HG03565 (cell line): ENCODE results near the gene CAMK1G.

Source experiments
- ATAC-seq: cut with Tn5 transposase; IDR thresholded peaks from one replicate; pipeline ENCODE4 v1.9.1; 2021; ENCODE audit warnings: mild to moderate bottlenecking, moderate library complexity; ENCODE audit not compliant: unreplicated experiment

CAMK1G gene

DNA sequence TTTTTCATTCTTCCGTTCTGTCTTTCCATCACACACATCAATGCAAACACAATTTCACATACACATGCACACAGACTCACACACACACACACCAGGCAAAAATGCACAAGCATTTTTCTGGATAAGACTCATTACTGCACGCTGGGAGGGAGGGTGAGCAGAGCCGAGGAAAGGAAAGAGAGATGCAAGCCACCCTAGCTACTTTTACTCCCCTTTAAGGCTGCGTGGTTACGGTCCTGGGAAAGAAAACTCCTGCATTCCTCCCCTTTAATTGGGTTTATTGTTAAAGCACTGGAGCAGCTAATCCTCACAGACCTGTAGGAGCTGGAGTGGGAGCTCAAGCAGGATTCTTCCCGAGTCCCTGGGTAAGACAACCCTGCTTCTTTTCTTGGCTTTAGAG, at the start of gene CAMK1G:
Gene CAMK1G, plus strand, starts transcription at position 307 of the 400 bp plus-strand sequence. CDS start 11,270 bp downstream, outside the sequence.
- ATAC-seq = no peak

DNA sequence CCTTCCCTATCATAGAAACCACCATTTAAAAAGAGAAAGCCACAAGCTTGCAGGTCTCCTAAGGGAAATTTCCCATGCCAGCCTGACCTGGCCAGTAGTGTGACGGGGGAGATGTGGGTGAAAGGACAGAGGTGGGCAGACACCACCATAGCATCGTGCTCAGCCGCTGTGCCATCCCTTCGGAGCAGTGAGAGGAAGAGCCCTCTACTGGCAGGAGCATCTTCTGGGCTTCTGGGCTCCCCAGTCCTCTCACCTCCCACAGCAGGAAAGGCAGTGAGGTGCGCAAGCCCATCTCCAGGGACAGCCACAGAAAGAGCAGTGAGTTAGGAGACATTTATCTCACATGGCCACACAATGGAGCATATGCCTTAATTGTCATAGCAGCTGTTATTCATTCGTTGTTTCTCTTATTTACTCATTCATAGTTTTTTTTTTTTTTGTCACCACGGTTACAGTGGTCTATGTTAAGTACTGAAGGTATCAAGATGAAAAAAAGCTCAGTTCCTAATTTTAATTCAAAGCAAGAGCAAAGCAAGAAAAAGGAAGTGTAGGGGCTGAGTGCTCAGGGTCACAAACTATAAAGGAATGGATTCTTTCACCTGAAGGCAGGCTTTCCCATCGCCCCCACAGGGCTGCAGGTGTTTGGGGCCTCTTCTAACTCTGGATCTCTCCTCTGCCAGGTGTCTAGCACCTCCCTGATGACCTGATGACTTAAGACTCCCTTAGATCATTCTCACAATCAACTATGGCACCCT, 48.8 kb upstream of the CAMK1G start:
- no peak for ATAC-seq

- no peak for ATAC-seq
Measured at GRCh38 chr1:209536843-209537242, 46.7 kb upstream of the CAMK1G start.

GRCh38 chr1:209537336-209538114, 46.0 kb upstream of the CAMK1G start:
- no peak for ATAC-seq

- ATAC-seq = no peak
Measured at GRCh38 chr1:209539576-209539975, 43.9 kb upstream of the CAMK1G start.

DNA sequence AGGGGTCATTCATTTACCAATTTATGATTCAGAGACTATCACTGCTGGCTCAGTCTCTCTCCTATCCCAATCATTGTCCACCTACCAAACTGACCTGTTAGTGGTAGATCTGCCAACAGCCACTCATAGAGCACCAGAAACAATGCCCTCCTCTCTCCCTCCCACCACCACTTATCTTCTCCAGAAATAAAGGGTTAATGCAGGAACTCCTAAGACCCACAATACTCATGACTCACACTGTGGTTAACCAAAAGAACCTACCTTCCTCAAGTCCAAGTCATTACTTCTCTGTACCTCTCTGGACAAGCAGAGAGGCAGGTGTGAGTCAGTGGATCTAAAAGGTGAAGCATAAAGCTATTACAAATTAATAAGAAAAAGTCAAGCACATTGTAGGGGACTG, 40.9 kb upstream of the CAMK1G start:
- ATAC-seq = no peak

GRCh38 chr1:209544098-209544497, 39.4 kb upstream of the CAMK1G start:
- no peak for ATAC-seq

DNA sequence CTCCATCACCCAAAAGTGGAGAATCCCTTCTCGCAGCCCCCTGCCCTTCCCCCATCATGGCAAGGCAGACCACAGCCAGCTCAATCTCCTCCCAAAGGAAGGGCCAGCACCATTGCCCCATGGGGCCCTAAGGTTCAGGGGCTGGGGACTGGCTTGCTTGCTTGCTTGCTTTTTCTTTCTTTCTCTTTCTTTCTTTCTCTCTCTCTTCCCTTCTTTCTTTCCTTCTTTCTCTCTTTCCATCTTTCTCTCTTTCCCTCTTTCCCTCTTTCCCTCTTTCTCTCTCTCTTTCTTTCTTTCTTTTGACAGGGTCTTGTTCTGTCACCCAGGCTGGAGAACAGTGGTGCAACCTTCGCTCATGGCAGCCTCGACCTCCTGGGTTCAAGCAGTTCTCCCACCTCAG, 38.1 kb upstream of the CAMK1G start:
- no peak for ATAC-seq

DNA sequence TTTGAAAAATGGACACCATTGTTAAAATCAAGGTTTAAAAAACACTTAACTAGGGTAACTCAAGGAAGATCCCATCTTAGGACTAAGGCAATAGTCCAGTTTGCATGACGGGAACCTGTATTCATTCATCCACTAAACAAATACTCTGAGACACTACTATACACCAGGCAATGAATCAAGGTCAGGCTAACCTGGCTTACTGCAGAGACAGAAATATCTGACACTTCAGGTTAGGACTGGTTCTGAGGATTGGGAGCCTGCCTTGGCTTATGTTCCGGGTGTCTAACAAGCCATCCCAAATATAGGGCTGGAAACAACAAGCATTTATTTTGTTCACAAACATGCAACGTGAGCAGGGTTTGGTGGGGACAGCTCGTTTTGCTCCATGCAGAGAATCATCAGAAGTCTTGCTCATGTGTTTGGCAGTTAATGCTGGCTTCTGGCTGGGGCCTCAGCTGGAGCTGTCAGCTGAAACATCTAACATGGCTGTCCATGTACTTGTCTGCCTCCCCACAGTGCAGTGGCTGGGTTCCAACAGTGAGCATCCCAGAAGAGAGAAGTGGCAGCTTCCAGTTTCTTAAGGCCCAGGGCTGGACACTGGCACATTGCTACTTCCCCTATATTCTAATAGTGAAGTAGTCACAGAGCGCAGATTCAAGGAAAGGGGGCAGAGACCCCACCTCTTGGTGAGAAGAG, 37.0 kb upstream of the CAMK1G start:
- ATAC-seq = no peak

DNA sequence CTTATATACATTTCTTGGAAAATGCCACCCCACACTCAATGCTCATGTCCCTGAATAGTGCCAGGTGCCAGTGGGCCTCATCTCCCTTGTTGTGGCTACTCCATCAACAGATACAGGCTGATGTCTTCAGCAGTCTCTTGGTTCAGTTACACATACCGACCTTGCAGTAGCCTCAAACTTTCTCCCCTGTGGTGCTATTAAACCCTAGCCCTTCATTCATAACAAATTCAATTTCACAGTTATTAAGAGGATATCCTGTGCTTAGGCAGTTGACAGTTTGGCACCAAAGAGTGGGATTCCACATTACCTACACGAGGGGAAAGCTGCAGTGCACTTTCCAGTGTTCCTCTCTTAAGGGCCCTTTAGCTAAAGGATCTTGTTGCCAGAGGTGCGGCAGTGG, 35.9 kb upstream of the CAMK1G start:
- no peak for ATAC-seq

GRCh38 chr1:209549443-209550205, 33.9 kb upstream of the CAMK1G start:
- ATAC-seq = no peak

DNA sequence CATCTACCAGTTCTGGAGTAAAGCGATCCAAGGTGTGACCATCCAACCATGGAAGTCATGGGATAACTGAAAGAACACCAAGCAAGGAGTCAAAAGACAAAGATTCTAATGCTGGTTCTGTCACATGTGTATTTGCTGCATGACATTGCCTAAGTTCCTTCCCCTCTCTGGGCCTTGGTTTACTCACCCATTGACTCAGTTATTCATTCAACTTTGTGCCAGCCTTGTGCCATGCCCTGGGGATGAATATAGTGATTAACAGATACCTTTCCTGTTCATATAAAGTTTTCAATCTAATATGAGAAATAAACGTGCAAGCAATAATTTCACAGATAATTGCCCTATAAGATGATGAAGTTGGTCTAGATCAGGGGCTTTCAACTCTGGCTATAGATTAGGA, 33.0 kb upstream of the CAMK1G start:
- no peak for ATAC-seq

DNA sequence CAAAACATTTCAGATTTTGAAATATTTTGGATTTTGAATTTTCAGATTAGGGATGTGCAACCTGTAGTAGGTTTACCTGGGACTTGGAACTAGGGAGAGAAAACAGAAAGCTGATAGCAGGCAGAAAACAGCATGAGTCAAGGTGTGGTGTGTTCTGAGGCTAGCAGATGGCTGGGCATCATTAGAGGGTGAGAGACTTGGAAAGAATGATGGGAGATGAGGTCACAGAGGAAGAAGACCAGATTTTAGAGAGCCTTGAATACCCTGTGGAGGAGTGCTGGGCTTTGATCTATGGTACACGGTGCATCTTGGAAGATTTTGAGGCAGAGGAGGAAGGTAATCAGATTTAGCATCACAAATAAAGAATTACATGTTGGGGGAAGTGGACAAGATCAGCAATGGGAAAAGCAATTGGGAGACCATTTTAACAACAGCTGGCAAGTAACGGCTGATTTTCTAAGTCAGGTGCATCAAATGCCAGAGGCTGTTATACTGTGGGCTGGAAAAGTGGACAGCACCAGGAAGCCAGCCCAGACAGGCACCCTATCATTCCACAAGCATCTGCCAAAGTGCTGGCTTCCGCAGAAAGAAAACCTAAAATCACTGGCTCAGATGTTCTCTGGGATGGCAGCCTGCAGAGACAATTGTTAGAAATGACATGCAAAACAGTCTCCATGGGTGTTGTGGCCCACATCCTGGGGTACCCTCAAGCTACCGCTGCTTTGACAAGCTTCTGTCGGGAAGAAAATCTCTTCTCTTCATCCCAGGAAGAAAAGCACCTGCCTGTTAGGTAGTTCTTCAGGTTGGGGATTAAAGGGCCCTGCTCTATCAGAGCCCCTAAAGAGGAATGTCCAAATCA, 30.9 kb upstream of the CAMK1G start:
- no peak for ATAC-seq

DNA sequence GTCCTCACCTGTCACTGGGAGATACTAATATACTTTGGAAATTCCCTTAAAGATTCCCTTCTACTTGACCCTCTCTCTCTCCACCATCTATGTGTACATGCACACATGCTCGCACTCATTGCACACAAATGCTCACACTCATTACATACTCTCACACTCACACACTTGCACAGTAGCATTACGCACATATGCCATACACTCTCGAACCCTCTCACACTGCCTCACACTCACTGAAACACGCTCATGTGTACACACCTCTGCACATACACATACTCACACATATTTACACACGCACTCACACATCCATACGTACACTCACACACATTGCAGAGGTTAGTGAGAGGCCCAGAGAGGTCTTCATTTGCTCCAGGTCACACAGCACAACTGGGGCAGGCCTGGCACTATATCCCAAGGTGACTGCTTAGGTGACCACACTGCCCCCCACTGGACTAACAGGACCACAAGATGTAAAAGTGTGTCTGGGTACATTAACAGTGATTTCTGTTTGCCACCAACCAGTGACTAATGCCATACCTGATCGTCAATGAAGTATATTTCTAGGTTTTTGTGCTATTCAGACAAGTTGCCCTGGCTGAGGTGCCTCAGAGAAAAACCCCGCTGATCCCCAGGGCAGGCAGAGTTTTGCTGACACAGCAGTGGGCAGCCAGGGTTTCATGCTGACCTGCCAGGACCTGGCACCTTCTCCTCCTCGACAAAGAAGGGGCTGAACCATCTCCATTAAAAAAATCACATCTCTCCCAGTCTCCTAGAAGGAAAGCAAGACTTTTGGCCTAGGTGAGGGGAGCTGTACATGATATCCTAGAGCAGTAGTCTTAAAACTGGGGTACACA, 28.5 kb upstream of the CAMK1G start:
- ATAC-seq = no peak

DNA sequence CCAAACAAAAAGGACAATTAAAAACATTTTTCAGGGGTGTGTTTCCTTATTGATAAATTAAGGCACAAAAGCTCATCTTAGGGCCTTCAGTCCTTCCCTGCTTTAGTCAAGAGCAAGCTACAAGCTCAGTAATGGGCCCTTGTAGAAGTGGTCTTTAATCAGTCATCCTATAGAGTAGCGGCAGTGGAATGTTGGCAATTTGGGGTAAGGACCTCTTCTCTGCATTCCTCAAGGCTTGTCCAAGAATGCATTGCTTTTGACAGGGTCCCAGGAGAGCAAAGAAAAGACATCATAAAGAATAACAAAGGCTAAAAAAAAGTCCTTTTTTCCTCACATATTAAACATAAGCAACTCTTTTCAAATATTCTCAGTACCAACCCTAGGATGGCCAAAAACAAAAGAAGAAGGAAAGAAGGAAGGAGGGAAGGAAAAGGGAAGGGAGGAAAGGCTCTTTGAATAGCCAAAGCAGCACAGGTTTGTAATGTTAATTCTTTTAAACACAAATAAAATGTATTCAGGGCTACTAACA, 27.3 kb upstream of the CAMK1G start:
- no peak for ATAC-seq

- ATAC-seq = no peak
Measured at GRCh38 chr1:209557221-209557620, 26.3 kb upstream of the CAMK1G start.

GRCh38 chr1:209560529-209560928, 23.0 kb upstream of the CAMK1G start:
- no peak for ATAC-seq

DNA sequence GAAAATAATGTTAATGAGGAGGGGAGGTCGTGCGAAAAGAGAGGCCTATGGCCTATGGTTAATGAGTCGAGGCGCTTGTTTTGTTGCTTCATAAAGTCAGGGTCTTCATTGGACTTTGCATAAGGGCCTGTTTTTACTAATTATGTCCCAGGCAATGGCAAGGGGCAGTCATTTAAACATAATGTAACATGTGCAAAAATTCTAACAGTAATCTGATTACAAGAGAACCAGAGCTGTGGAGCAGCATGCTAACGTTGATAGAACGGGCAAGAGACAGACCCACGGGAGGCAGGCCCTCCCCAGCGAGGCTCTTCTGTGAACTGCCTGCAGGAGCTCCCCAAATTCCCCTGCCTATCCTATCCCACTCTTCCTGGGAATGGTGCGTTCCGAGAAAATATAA, 22.6 kb upstream of the CAMK1G start:
- no peak for ATAC-seq

DNA sequence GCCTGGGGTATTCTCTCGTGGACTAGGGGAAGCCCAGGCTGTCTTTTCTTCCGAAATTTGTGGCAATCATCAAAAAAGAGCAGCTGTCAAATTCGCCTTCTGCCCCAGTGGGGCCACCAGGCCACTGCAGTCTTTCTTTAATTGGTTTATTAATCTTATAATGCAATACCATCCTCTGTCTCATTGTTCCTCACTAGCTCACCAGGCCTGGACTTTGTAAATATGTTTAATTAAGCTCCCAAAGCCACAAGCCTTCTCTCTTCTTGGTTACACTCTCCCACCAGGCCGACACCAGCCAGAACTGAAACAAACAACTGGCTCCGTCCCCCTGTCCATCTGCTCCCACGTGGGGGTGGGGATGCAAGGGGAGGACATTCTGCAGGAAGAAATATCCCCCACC, 22.0 kb upstream of the CAMK1G start:
- no peak for ATAC-seq
